GM11168 (cell line): Measurements from ENCODE around the gene ABLIM2.

Source experiments
- in situ Hi-C: fragments of 300-500 bp; cut with MboI; formaldehyde crosslinking; loops from one replicate; pipeline ENCODE4 v1.12.0; 2022; ENCODE audit warnings: low sequenced_read_pairs; ENCODE audit not compliant: unreplicated experiment

Gene ABLIM2

GRCh38 chr4:7999695-8000094 lies 158.9 kb downstream of the ABLIM2 start:
- in situ Hi-C loops: no loop called here

GRCh38 chr4:7999279-7999678 lies 159.3 kb downstream of the ABLIM2 start:
- in situ Hi-C loops: no loop called here

- in situ Hi-C loops: no loop called here
Observed at GRCh38 chr4:7998447-7998846, 160.2 kb downstream of the ABLIM2 start.

GRCh38 chr4:7995866-7996265 lies 162.7 kb downstream of the ABLIM2 start:
- in situ Hi-C loops: no loop called here

GRCh38 chr4:7995135-7995534 lies 163.5 kb downstream of the ABLIM2 start:
- in situ Hi-C loops: no loop called here

GRCh38 chr4:7993671-7994070 lies 164.9 kb downstream of the ABLIM2 start:
- in situ Hi-C loops: no loop called here

- in situ Hi-C loops: no loop called here
Observed at GRCh38 chr4:7992846-7993245, 165.8 kb downstream of the ABLIM2 start.

GRCh38 chr4:7990807-7991459 lies 167.7 kb downstream of the ABLIM2 start:
- in situ Hi-C loops: no loop called here

GRCh38 chr4:7989654-7990053 lies 169.0 kb downstream of the ABLIM2 start:
- in situ Hi-C loops: loop anchor here (5.0 kb wide), 1 partner anchor 187 kb away; no protein-coding TSS in a partner anchor

- in situ Hi-C loops: loop anchor here (5.0 kb wide), 1 partner anchor 186 kb away; no protein-coding TSS in a partner anchor
Observed at GRCh38 chr4:7988437-7988836, 170.2 kb downstream of the ABLIM2 start.

GRCh38 chr4:7987148-7987989 lies 171.2 kb downstream of the ABLIM2 start:
- in situ Hi-C loops: loop anchor here (5.0 kb wide), 1 partner anchor 185 kb away; no protein-coding TSS in a partner anchor

GRCh38 chr4:7985891-7986441 lies 172.6 kb downstream of the ABLIM2 start:
- in situ Hi-C loops: loop anchor here (5.0 kb wide), 1 partner anchor 184 kb away; no protein-coding TSS in a partner anchor

- in situ Hi-C loops: loop anchor here (5.0 kb wide), 1 partner anchor 183 kb away; no protein-coding TSS in a partner anchor
Observed at GRCh38 chr4:7985072-7985471, 173.5 kb downstream of the ABLIM2 start.

- in situ Hi-C loops: no loop called here
Observed at GRCh38 chr4:7984286-7984925, 174.2 kb downstream of the ABLIM2 start.

GRCh38 chr4:7983296-7983695 lies 175.3 kb downstream of the ABLIM2 start:
- in situ Hi-C loops: no loop called here

- in situ Hi-C loops: no loop called here
Observed at GRCh38 chr4:7981738-7982394, 176.7 kb downstream of the ABLIM2 start.

GRCh38 chr4:7980036-7980435 lies 178.6 kb downstream of the ABLIM2 start:
- in situ Hi-C loops: no loop called here

- in situ Hi-C loops: no loop called here
Observed at GRCh38 chr4:7979652-7979968, 179.0 kb downstream of the ABLIM2 start.

- in situ Hi-C loops: no loop called here
Observed at GRCh38 chr4:7978907-7979651, 179.5 kb downstream of the ABLIM2 start.
